Stimulated activated CD8-positive, alpha-beta memory T cell treated with anti-CD3 and anti-CD28 coated beads, Interleukin-4, amount 100 ng/mL, for 48 hours (primary cell): ENCODE results near the gene ETV6.

Experiments used
- DNase-seq: peaks from one replicate; pipeline ENCODE4 v3.0.0-alpha.2; 2020

ETV6 gene

DNA sequence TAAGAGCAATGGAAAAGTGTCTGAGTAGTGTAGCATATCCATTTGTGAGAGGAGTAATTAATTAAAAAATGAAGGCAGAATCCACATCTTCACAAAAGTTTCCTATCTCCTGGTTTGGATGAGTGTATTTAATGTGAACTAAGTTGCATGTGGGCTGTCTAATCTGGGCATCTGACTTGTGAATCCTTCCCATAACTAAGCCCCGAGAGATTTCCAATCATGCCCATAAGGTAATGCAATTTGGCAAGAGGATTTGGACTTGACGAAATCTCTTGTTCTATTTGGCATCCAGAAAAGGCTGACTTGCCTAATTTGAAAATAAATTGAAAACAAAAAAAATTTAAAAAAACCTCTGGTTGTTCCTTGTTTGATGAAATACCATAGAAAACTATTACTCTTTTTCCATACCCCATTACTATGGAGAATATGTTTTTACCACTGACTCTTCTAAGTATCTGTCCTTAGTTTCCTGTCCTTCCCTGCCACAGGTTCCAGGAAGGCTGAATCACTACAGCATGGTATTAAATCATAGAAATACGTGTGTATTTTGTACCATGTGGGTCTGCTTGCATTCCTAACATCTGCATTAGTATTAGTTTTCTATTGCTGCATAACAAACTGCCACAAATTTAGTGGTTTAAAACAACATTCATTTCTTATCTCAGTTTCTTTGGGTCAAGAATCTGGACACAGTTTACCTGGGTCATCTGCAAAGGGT is 48.4 kb downstream of the ETV6 start:
- DNase-seq, result no peak

DNA sequence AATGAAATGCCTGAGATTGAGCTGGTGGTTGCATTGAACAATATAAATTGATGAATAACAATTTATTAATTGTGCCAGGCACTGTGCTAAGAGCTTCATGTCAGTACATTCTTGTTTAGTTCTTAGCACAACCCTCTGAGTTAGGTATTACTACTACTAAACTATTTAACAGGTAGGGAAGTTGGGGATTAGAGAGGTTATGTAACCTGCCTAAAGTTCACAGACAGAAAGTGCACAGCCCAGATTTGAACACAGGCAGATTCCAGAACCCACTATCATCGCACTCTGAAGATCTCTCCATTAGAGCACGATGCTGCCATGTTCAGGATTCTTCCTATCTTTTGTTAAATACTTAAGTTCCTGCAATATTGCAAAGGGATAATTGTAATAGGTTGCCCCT is 49.3 kb downstream of the ETV6 start:
- DNase-seq, result no peak

DNA sequence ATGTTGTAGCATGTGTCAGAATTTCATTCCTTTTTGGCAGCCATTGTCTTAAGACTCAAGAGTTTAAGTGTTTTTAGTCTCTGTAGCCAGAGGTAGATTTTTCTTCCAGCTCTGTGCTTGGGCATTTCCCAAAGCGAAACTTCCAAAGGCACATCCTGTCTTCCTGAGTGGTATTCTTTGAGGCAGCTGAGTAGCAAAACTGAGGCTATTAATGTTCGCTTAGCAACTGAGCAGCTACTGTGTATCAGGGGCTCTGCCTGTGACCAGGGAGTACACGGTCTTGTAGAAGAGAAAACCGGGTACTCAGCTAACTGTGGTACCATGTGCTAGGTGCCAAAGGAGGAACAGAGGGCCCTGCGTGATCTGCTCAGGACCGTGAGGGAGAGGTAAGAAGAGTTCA is 52.0 kb downstream of the ETV6 start:
- DNase-seq, result no peak

DNA sequence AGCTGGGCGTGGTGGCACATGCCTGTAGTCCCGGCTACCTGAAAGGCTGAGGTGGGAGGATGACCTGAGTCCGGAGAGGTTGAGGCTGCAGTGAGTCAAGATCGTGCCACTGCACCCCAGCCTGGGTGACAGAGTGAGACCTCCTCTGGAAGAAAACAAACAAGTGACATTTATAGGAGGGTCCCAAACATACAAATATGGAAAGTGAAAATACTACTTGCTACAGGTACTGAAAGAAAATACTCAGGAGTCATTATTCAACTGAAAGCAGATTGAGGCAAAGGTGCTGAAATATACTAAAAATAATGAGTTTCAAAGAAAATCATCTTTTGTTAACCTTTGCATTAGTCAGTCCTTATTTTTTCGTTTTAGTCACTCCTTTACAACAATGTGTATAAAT is 53.5 kb downstream of the ETV6 start:
- peak; percentile 44 for DNase-seq

DNA sequence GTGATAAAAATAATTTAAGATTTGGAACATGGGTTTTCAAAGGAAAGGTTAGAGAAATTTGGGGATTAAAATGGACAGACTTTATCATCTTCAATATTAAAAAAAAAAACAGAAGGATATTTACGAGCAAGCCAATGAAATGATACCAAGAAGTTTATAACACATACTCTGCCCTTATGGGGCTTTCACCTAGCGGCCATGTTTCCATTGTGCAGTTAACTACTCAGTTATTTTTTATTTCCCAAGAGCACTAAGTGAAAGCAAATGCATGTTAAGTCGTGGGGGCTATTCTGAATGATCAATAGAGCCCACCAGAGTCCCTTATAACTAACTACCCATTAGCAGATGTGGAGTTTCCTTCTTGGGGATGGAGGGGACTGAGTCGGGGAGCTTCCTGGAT is 53.9 kb downstream of the ETV6 start:
- DNase-seq, result no peak

DNA sequence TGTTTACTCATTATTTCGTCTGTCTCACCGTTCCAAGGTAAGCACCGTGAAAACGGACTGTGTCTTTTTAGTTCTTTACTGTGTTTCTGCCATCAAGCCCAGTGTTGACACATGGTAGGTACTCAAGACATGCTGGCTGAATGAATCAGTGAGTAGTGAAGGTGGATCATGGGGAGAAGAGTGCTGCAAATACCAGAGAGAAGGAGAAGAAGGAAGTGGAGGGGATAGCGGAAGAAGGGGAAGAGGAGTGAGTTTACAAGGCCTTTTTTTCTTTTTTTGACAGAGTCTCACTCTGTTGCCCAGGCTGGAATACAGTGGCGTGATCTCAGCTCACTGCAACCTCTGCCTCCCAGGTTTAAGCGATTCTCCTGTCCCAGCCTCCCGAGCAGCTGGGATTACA is 54.6 kb downstream of the ETV6 start:
- DNase-seq, result no peak

DNA sequence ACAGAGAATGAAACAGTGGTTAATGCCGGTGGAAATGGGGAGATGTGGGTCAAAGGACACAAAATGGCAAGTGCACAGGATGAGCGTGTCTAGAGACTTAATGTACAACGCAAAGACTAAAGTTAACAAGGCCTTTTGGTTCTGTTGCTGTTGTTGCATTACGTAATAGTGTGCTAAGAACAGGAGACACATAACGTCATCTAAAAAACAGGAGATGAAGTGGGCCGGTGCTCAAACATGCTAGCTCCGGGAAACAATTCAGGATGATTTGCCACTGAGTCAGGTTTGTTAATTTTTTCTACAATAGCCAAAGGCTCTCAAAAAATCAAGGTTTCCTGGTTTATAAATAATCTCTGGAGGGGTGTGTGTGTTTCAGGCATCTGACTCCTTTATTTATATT is 55.5 kb downstream of the ETV6 start:
- no peak for DNase-seq

DNA sequence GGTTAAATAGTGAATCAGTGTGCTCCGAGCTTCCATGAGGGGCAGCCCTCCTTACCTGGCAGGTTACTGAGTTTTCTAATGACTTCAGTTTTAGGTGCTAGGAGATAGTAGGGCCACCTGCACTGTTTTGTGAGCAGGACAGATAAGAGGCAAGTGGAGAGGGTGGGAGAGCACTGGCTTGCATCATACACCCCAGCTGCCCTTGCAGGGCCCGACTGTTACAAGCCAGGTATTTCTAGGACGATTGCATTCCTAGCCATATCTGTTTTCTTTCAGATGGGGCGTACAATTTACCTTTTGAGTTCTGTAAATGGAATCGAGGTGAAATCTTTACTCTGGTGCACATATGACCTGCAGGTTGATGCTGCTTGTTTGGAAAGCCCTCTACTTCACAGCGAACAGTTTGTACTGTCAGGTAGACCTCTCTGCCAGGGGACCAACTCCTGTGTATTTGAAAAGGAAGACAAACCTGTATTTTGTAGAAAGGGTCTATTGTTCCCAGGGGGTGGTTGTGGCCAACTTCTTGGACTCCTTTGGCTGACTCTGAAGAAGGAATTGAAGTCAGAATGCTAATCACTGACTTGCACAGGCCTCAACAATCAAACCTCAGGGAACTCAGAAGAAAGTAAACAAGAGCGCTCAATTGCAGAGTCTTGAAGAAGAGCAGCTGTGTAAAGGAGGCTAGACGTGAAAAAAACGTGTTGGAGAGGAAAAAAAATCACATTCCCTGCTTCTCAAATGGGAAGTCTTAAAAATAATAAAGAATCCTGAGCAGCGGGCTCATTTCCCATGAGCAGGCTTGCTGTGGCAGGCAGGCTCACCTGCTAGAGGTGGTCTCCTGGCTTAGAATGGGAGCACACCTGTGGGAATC is 57.3 kb downstream of the ETV6 start:
- no peak for DNase-seq

DNA sequence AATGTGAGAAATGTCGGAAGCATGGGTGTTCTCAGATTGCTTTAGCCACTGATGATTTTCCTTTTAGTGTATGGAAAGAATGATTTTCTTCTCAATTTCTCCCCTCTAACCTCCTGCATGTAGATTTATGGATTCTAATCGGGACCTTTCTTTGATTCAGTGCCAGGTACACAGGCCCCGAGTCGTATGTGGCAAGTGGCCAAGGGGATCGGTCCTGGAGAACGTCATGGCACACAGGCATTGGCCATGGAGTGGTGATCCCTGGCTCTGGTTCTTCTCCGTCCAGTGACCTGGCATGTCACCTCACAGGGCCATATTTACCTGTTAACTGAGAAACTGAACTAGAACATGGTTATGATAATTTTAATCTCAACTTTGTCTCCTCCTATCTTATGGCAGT is 58.1 kb downstream of the ETV6 start:
- no peak for DNase-seq

DNA sequence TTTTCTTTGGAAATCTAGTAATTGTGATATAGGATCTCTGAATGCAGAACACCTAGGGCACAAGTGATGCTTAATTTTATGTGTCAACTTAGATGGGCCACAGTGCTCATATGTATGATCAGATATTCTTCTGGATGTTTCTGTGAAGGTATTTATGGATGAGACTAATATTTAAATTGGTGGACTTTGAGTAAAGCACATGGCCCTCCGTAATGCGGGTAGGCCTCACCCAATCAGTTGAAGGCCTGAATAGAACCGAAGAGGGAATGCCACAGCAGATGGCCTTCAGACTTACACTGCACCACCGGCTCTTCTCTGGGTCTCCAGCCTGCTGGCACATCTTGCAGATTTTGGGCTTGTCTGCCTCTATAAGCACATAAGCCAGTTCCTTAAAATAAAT is 60.0 kb downstream of the ETV6 start:
- no peak for DNase-seq

DNA sequence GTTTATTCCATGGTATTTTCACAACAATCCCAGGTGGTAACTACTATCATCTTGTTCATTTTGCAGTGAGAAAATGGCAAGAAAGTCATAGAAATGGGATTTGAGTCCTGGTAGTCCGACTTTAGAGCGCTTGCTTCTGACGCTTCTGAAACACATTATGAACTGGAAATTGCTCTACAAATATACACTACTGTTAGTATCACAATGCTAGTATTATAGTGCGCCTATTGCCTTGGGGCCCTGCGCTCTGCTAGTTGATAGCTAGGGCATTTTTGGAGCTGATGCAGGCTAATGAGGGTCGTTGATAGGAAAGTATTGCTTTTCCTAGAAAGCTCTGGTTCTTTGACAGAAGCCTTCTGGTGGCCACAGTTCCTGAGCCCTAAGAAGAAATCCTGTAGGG is 61.0 kb downstream of the ETV6 start:
- no peak for DNase-seq

DNA sequence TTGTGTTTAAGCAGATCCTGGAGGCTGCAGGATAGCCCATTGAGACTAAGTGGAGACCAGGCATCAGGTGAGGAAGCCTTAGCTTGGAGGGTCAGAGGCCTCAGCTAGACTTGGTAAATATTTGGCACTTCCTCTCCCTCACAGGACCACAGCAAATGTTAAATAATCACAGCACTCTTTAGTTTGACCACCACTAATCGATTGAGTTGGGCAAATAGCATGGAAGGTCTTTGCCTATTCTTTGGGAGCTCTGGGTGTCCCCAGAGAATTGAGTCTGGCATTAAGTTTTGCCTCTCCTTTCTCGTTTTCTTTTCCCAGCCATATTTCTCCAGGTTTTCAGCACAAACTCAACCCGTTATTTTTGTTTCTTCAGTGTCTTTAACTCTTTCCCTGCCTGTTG is 61.4 kb downstream of the ETV6 start:
- no peak for DNase-seq

DNA sequence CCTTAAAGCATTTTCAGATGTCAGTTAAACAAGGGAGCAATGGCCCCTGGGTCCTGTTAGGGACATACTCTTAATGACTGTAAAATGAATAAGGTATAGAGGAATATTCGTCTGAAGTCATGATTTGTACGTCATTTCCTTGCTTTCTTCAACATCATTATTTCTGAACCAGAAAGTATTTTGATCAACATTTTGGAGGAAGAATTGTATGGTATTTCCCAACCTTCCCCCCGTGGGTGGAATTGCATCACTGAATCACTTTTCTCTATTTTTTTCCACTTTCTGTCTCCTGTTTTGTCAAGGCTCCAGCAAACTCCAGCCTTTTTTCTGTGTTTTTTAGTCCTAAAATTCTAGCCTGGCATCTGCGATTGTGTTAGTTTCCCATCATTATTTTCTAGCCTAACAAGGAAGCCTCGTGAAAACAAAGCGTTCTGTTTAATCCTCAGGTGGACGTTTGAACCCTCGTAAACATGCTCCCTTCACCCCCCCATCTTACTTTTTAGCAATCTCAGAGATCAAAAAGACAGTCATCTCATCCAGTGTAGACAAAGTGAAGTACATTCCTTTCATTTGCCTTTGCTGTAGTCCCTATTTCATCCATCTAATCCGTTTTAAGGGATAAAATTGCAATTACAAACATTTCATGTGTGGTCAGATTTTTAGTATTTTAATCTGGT is 62.3 kb downstream of the ETV6 start:
- no peak for DNase-seq

DNA sequence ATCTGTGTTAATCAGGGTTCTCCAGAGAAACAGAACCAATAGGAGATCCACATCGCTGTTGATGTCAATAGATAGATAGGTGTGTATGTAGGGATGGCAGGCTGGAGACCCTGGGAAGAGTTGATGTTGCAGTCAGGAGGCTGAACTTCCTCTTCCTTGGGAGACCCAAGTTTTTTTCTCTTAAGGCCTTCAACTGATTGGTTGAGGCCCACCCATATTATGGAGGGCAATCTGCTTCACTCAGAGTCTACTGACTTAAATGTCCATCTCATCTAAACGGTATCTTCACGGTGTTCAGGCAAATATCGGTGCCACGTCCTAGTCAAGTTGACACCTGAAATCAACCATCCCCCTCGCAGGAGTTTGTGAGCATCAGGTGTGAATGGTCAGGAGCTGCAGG is 63.0 kb downstream of the ETV6 start:
- DNase-seq, result no peak

DNA sequence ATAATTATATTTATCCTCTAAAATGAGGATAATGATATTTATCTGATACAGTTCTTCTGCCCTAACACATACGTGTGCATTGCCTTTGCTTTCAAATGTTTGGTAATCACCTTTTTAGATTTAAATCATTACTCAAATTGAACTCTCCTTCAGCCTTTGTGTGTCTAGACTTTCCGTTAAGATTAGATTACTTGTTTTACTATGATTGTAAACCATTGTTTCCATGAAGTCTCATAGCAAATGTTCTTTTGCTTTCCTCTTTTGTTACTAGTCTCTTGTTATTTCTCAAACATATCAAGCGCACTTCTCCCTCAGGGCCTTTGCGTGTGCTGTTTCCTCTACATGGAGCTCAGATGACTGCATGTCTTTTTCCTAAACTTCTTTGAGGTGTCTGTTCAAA is 63.7 kb downstream of the ETV6 start:
- no peak for DNase-seq

DNA sequence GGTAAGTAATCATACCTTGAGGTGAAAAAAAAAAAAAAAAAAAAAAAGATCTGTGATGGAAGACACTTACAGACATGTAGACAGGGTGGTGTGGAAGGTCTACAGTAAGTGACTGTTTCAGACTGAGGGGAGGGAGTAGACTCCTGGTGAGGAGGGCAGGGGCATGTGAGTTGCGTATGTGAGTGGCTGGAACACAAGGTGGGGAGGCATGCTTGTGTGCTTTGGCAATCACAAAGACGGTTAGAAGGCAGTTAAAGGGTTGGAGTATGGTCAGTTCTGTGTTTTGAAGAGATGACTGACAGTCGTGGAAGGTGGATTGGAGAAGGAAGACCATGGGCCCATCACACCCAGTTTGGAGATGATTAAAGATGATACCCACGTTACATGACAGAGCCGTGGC is 65.2 kb downstream of the ETV6 start:
- DNase-seq, result no peak

DNA sequence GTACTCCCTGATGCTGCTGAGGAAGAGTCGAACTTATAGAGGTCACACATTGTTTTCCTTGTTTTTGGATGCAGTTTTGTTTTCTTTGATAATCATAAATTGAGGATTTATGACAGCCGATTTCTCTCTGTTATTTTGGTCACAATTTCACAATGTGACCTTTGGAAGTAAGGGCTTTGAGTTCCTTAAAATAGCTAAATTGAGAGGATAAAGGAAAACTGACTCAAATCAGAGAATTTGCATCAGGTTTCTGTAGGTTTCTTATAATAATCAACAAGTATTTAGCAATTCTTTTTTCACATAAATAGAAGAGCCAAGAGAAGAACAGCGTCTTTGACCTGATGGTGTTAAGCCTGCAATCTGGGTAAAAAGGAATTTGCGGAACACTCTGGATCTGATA is 66.1 kb downstream of the ETV6 start:
- no peak for DNase-seq

DNA sequence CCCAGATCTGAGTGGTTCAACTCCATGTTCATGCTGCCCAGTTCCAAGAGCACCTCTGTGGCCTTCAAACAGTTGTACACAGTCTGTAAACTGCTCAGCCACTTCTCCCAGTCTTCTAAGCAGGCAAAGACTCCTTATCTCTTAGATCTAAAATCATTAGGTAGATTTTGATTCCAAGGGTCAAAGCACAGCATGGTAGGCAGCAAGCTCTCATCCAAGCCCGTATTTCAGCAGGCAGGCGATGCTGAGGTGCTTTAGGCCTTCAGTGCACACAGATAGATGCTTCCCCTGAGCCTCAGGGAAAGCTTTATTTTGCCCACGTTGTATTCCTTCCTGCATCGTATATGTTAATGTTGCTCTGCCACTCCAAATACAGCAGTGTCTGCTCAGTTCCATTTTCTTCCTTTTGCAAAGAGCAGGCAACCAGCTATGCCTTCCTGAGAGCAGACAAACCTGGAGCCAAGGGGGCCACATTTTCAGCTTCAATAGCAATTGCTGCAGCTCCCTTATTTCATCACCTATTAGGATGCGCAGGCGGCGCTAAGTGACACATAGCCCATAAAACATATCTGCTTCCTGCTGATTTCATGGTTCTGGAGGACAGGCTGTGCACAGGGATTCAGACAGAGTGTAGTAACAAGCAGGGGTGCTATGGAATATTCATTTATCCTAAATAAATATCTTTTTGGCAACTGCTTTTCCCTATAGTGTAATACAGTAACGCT is 67.5 kb downstream of the ETV6 start:
- no peak for DNase-seq

DNA sequence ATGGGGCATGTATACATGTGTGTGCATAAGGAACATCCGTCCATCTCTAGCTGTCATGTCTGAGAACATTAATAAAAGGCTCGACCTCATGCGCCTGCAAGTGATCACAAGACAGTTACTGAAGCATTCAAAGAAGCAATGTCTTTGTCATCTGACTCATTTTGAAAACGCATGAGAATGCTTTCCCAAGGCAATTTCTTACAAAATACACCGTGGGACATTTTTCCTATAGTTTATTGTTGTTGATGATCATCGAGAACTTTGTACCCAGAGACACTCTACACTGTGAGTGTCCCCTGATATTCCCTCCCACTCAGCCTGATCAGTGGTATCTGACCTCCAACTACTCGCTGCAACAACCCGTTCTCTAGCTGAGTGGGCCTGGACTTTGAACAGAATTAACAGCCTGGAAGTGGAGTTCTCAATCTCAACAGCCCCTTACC is 68.1 kb downstream of the ETV6 start:
- no peak for DNase-seq

DNA sequence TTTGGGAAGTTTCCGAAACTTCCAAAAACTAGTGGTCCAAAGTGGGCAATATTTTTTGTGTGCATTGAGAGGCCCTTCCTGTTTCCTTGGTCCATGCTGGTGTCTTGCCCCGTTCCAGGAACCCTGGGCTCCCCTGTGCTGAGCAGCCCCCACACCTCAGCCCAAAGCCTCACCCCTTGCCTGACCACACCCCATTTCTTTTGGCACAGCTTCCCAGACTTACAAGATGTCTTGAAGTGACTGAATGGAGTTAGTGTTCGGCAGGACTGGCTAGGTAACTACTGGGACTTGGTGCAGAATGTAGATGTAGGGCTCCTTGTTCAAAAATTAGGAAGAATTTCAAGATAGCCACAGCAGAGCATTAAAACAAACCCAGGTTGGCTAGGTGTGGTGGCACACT is 68.6 kb downstream of the ETV6 start:
- DNase-seq, result no peak

DNA sequence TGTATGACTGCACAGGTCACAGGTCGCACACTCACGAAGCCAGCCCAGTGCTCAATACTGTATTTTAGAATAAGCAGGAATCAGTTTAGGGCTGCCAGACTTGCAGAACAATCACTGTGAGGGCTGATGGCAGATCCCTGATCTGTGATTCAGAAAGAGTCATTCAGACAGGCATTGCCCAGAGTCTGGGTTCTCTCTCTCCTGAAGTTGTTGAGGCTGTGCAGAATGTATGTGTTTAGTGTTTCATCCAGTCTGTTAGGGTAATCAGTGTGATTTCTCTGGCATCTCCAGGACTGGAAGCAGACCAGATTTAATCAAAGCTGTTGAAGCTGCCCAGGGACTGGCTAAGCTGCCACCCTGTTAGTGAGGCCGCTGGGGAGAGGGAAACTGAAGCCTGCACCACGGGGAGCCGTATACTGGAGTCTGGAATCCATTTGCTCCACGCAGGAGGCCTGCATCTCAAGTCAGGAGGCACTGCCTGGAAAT is 69.3 kb downstream of the ETV6 start:
- no peak for DNase-seq

DNA sequence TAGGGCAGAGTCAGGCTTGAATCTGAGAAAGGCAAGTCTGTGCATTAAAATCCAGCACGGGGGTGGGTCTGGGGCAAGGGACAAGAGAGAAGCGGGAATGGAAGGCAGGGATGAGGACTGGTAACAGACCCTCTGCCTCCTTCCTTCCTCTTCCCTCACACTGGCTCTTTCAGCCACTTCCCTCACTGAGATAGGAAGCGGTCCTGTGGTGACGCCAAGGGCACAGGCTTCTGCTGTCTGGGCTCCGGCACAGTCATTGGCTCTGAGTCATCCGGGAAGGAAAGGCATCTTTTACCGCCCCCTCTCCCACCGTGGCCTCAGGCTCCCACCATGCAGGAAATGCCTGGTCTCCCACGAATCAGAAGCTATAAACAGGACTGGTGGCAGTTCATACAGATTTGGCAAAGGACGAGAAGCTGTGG is 70.2 kb downstream of the ETV6 start:
- DNase-seq, result peak; percentile 69

DNA sequence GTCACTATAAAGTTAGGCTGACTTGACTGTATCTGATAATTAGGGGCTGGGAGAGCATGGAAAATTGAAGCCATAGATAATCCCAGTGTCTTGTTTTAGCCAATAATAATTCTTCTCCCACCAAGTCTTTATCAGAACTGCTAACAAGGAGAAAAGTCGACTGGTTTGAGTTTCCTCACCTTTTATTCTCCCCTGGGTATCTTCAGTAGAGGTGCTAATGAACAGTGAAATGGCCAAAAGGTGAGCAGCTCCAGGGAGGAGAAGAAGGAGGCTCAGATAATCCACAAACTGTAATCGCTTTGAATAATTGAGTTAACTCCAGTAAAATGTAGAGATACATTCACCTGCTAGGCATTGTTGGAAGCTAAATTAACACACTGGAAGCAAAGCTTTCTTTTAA is 72.6 kb downstream of the ETV6 start:
- no peak for DNase-seq
